WI38 (cell line): ENCODE measurements around the gene WNK2.

Experiments
- H3K4me3 ChIP-seq: 2 replicates; pipeline ENCODE4 v1.5.1; 2011; ENCODE audit warnings: low read depth, mild to moderate bottlenecking, control low read depth, low read length
- TF ChIP-seq, protein P1 (sequence below): IDR thresholded peaks from 2 replicates; pipeline ENCODE4 v1.5.1; 2012; ENCODE audit warnings: low read depth, mild to moderate bottlenecking, control low read depth, low read length

The WNK2 gene

DNA sequence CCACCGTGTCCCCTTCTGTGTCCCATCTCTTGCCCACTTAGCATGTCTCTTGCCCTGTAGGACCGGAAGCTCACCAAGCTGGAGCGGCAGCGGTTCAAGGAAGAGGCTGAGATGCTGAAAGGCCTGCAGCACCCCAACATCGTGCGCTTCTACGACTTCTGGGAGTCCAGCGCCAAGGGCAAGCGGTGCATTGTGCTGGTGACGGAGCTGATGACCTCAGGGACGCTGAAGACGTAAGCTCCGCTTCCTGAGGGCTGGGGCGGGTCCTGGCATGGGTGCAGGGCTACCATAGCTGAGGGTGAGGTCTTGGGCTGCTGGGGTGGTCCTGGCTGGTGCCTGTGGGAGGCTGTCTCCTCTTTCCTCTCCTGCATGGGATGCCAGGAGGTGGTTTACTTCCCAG, 45.7 kb downstream of the WNK2 start:
- TF ChIP-seq, protein P1, sequence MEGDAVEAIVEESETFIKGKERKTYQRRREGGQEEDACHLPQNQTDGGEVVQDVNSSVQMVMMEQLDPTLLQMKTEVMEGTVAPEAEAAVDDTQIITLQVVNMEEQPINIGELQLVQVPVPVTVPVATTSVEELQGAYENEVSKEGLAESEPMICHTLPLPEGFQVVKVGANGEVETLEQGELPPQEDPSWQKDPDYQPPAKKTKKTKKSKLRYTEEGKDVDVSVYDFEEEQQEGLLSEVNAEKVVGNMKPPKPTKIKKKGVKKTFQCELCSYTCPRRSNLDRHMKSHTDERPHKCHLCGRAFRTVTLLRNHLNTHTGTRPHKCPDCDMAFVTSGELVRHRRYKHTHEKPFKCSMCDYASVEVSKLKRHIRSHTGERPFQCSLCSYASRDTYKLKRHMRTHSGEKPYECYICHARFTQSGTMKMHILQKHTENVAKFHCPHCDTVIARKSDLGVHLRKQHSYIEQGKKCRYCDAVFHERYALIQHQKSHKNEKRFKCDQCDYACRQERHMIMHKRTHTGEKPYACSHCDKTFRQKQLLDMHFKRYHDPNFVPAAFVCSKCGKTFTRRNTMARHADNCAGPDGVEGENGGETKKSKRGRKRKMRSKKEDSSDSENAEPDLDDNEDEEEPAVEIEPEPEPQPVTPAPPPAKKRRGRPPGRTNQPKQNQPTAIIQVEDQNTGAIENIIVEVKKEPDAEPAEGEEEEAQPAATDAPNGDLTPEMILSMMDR: no peak
- H3K4me3 ChIP-seq: no peak overlapping the region

- TF ChIP-seq, protein P1: no peak
- H3K4me3 ChIP-seq: no peak overlapping the region
Measured at GRCh38 chr9:93230185-93230584, 46.2 kb downstream of the WNK2 start.

- TF ChIP-seq, protein P1: no peak
- H3K4me3 ChIP-seq: no peak overlapping the region
Measured at GRCh38 chr9:93230601-93231000, 46.7 kb downstream of the WNK2 start.

DNA sequence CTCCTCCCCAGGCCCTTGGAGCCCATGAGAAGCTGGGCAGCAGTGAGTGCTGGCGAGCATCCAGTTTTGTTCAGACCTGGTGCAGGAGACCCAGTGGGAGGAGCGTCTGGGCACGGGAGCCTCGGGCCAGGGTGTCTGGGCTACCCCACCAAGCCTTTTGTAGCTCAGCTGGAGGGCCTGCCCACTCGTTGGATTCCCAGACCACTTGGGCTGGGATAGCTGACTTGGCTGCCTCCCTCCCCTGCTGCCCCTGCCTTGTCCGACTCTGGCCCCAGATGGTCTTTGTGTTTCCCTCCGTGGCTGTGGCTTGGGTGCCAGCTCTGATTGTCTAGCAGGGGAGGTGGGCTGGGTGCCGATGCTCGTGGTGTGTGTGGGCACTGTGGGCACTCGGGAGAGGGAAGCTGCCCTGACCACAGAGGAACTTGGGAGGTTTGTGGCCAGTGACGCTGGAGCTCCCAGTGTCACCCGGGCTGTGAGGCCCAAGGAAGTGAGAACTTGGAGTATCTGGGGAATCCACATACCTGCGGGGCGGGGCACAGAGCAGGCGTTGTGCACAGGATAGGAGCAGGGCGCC, 47.3 kb downstream of the WNK2 start:
- TF ChIP-seq, protein P1: no peak
- H3K4me3 ChIP-seq: no peak overlapping the region

DNA sequence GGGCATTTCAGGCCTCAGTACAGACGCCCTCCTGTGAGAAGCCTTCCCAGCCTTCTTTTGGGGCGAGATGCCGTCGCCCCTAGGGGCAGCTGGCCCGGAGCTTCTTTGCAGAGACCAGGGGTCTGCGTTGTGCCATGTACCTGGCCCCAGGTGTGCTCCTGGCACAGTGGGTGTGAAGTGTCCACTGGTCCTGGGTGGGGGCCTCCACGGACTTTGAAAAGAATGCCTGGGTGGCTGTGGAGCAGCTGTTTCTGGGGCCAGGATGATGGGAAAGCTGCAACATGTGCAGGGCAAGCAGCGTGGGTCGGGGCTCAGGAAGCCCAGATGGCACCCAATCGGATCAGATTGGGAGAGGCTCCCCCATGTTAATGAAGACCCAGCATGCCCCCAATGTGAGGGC, 47.8 kb downstream of the WNK2 start:
- H3K4me3 ChIP-seq: no peak overlapping the region
- TF ChIP-seq, protein P1: no peak

DNA sequence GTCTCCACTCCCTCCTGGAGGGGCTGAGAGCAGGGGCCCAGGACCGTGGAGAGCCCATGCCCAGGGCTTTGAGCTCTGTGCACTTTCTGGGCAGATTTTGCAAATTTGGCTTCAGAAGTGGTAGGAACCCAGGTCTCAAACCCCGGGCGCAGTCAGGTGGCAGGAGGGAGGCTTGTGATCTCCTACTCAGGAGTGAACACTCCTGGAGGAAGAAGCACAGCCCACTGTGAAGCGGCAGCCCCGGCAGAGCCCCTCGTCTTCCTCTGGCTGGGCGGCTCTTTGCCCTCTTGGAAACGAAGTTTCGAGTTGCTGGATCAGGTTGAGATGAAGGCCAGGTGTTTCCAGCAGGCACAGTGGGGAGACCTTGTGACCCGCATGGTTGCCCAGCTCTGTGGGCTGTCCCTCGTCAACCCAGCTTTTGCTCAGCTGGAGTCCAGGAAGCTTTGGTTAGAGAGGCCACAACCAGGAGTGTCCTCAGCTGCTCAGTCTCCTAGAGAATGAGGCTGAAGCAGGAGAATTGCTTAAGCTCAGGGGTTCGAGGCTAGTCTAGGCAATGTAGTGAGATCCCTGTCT, 48.5 kb downstream of the WNK2 start:
- TF ChIP-seq, protein P1: no peak

GRCh38 chr9:93233033-93233432, 49.1 kb downstream of the WNK2 start:
- TF ChIP-seq, protein P1: no peak
- H3K4me3 ChIP-seq: no peak overlapping the region

More for the DNA sequence above, 48.5 kb downstream of the WNK2 start:
- H3K4me3 ChIP-seq: no peak overlapping the region
